Fibroblast of mammary gland (primary cell): ENCODE measurements around the gene SPACDR.

Source experiments
- DNase-seq: peaks from one replicate; pipeline ENCODE4 v3.0.0-alpha.2; 2010; ENCODE audit warnings: low read depth
- H3K4me3 ChIP-seq: 2 replicates; pipeline ENCODE4 v1.5.1; 2011; ENCODE audit warnings: low read depth, mild to moderate bottlenecking, low read length, moderate library complexity; ENCODE audit not compliant: control insufficient read depth
- TF ChIP-seq, protein P1 (sequence below): conservative IDR thresholded peaks from 2 replicates; pipeline ENCODE4 v1.5.1; 2011; ENCODE audit warnings: low read depth, low read length, inconsistent platforms; ENCODE audit not compliant: control insufficient read depth, insufficient read depth

Gene SPACDR

DNA sequence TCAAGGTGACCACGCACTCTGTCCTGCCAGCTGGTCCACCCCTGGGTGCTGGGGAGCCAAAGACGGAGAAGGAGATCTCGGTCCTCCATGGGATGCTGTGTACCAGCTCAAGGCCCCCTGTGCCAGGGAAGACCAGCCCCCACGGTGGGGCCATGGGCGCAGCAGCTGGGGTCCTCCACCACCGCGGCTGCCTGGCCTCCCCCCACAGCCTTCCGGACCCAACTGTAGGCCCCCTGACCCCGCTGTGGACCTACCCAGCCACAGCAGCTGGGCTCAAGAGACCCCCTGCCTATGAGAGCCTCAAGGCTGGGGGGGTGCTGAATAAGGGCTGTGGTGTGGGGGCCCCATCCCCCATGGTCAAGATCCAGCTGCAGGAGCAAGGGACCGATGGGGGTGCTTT is 25.1 kb upstream of the SPACDR start:
- no peak for DNase-seq
- no peak overlapping the region for H3K4me3 ChIP-seq
- TF ChIP-seq, protein P1, sequence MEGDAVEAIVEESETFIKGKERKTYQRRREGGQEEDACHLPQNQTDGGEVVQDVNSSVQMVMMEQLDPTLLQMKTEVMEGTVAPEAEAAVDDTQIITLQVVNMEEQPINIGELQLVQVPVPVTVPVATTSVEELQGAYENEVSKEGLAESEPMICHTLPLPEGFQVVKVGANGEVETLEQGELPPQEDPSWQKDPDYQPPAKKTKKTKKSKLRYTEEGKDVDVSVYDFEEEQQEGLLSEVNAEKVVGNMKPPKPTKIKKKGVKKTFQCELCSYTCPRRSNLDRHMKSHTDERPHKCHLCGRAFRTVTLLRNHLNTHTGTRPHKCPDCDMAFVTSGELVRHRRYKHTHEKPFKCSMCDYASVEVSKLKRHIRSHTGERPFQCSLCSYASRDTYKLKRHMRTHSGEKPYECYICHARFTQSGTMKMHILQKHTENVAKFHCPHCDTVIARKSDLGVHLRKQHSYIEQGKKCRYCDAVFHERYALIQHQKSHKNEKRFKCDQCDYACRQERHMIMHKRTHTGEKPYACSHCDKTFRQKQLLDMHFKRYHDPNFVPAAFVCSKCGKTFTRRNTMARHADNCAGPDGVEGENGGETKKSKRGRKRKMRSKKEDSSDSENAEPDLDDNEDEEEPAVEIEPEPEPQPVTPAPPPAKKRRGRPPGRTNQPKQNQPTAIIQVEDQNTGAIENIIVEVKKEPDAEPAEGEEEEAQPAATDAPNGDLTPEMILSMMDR = no peak

DNA sequence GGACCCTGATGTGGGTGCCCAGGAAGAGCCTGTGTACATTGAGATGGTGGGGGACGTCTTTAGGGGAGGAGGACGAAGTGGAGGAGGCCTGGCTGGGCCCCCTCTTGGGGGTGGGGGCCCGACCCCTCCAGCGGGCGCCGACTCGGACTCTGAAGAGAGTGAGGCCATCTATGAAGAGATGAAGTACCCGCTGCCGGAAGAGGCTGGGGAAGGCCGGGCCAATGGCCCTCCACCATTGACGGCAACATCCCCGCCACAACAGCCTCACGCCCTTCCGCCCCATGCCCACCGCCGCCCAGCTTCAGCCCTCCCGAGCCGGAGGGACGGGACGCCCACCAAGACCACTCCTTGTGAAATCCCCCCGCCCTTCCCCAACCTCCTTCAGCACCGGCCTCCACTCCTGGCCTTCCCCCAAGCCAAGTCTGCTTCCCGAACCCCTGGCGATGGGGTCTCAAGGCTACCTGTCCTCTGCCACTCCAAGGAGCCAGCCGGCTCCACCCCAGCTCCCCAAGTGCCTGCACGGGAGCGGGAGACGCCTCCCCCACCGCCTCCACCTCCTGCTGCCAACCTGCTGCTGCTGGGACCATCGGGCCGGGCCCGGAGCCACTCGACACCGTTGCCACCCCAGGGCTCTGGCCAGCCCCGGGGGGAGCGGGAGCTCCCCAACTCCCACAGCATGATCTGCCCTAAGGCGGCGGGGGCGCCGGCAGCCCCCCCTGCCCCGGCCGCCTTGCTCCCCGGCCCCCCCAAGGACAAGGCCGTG is 24.5 kb upstream of the SPACDR start:
- no peak for DNase-seq
- no peak overlapping the region for H3K4me3 ChIP-seq
- TF ChIP-seq, protein P1 = no peak

DNA sequence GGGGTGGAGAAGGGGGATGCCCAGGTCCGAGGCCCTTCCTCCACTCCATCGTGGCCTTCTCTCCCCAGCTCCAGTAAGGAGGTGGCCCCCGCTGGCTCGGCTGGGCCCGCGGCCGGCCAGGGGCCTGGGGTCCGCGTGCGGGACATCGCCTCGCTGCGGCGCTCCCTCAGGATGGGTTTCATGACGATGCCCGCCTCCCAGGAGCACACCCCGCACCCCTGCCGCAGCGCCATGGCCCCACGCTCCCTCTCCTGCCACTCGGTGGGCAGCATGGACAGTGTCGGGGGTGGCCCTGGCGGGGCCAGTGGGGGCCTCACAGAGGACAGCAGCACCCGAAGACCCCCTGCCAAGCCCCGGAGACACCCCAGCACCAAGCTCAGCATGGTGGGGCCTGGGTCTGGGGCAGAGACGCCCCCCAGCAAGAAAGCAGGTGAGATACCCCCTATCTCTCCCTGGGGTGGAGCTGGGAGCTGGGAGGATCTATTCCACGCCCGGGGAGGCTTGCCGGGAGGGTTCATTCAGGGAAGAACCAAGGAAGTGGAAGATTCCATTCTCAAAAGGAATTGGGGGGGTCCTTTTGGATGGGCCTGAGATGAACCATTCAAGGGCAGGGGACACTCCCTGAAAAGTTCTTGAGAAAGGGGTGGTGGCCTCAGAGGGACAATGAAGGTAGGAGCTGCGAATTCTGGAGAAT is 22.8 kb upstream of the SPACDR start:
- TF ChIP-seq, protein P1 = no peak
- DNase-seq = peak; percentile 48

DNA sequence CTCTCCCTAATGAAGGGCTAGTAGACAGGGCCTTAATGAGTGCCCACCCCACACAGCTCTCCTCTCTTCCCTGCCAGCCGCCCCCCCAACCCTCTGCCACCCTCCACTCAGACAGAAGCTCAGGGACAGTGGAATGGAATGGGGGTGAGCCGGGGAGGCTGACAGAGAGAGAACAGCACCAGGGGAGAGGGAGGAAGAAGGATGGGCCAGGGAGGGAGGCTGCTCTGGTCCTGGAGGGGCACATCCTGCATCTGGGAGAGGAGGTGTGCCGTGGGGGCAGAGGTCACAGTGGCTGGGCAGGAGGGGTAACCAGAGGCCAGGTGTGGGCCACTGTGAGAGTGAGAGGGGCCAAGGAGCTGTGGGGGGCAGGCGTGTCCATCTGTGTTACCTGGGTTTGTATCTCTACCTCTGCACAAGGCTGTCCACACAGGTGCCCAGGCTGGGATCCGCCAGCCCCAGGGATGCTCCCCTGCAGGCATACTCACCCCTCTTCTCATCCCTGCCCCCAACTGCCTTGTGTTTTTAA is 22.1 kb upstream of the SPACDR start:
- no peak overlapping the region for H3K4me3 ChIP-seq
- TF ChIP-seq, protein P1 = no peak
- no peak for DNase-seq

More for the DNA sequence above, 22.8 kb upstream of the SPACDR start:
- H3K4me3 ChIP-seq = no peak overlapping the region

DNA sequence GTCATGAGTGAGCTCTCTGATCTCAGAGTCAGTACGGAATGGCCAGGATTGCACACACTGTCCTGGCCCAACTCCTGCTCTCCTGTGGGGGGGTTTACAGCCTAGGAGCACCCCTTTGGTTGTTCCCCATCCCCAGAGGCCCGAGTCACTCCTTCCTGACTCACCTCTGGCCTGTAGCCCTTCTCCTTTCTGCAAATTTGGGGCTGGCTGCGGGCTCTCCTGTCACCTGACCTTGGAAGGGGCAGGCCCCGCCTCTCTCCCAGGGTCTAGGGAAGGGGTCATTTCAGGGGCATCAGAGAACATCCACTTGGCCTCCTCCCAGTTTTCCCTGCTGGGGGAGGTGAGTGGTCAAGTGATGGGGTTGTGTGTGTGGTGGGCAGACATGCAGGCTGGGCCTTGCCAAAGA is 21.4 kb upstream of the SPACDR start:
- no peak overlapping the region for H3K4me3 ChIP-seq
- DNase-seq = peak; percentile 47
- TF ChIP-seq, protein P1 = no peak

DNA sequence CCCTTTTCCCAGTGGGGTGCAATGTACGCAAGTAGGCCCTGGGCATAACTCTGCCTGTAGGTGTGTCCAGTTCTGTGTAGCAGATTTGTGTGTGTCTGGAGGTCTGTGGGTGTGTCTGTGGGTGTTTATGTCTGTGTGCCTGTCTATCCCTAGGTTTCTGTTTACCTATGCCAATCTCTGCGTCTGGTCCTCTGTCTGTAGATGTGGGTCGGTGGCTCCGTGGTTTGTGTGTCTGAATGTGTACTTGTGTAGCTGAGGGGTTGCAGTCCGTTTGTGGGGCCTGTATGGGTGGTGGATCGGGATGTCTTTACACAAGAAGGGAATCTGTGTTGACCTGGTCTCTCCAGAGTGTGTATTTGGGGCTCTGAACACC is 20.6 kb upstream of the SPACDR start:
- DNase-seq = no peak
- no peak overlapping the region for H3K4me3 ChIP-seq
- TF ChIP-seq, protein P1 = no peak
